Stimulated activated CD4-positive, alpha-beta T cell treated with anti-CD3 and anti-CD28 coated beads, Interleukin-2, amount 100 ng/mL, for 48 hours (primary cell): Measurements from ENCODE around the gene RELN.

Experiments used
- DNase-seq, 2 donors: peaks; one replicate each; pipeline ENCODE4 v3.0.0-alpha.2; 2020

Gene RELN

GRCh38 chr7:103711413-103711812 lies 278.0 kb downstream of the RELN start:
- no peak for DNase-seq

- DNase-seq = no peak
These were observed 279.2 kb downstream of the RELN start for GRCh38 chr7:103710247-103710646.

- no peak for DNase-seq
These were observed 282.7 kb downstream of the RELN start for GRCh38 chr7:103706805-103707204.

GRCh38 chr7:103705542-103705941 lies 283.9 kb downstream of the RELN start:
- DNase-seq = no peak

- no peak for DNase-seq
These were observed 284.8 kb downstream of the RELN start for GRCh38 chr7:103704701-103705100.

GRCh38 chr7:103702982-103703381 lies 286.5 kb downstream of the RELN start:
- no peak for DNase-seq

GRCh38 chr7:103702454-103702853 lies 287.0 kb downstream of the RELN start:
- no peak for DNase-seq

GRCh38 chr7:103699032-103699431 lies 290.4 kb downstream of the RELN start:
- DNase-seq = no peak

- no peak for DNase-seq
These were observed 291.4 kb downstream of the RELN start for GRCh38 chr7:103698064-103698463.

- DNase-seq = no peak
These were observed 293.9 kb downstream of the RELN start for GRCh38 chr7:103695521-103695920.

- no peak for DNase-seq
These were observed 295.2 kb downstream of the RELN start for GRCh38 chr7:103694304-103694703.

- no peak for DNase-seq
These were observed 298.2 kb downstream of the RELN start for GRCh38 chr7:103691291-103691690.

GRCh38 chr7:103690242-103690974 lies 299.1 kb downstream of the RELN start:
- no peak for DNase-seq

GRCh38 chr7:103689255-103689654 lies 300.2 kb downstream of the RELN start:
- no peak for DNase-seq

GRCh38 chr7:103687951-103688350 lies 301.5 kb downstream of the RELN start:
- DNase-seq = no peak

- no peak for DNase-seq
These were observed 302.2 kb downstream of the RELN start for GRCh38 chr7:103687272-103687671.

GRCh38 chr7:103686763-103687162 lies 302.7 kb downstream of the RELN start:
- no peak for DNase-seq

- no peak for DNase-seq
These were observed 303.4 kb downstream of the RELN start for GRCh38 chr7:103686064-103686463.

- DNase-seq = no peak
These were observed 303.8 kb downstream of the RELN start for GRCh38 chr7:103685646-103686045.

GRCh38 chr7:103683348-103683747 lies 306.1 kb downstream of the RELN start:
- no peak for DNase-seq

- DNase-seq = no peak
These were observed 309.0 kb downstream of the RELN start for GRCh38 chr7:103680161-103681144.

- no peak for DNase-seq
These were observed 310.0 kb downstream of the RELN start for GRCh38 chr7:103679151-103680132.
